K562 treated with DMSO at 1 percent for 12 hours (cell line): Measurements from ENCODE around the gene SPIRE1. TPM values are rescaled to one million over a fixed set of nuclear protein-coding genes. Genes with fewer than 3 reads are reported as not detected.

Source experiments
- total RNA-seq: library from RNA; unstranded; fragments of 300-600 nt; gene quantifications from 2 replicates; pipeline ENCODE4 v1.2.3, GENCODE V29; 2022; ENCODE audit not compliant: insufficient read depth

SPIRE1 gene
- 7.8 and 17.3 TPM in 2 replicates for total RNA-seq

GRCh38 chr18:12657684-12658425, at the start of gene SPIRE1:
Gene SPIRE1, minus strand, starts transcription at chr18:12658107. Its CDS starts 241 bp downstream, at chr18:12657866.

GRCh38 chr18:12702221-12703095, 44.6 kb upstream of the SPIRE1 start, which contains the start of the genes CEP76 and PSMG2:
Gene CEP76, minus strand, starts transcription at chr18:12702723. Its CDS starts 175 bp downstream, at chr18:12702548.
Gene PSMG2, plus strand, starts transcription at chr18:12703042. Its CDS starts 66 bp downstream, at chr18:12703108.

Other genes with a start within 250 kb of the SPIRE1 start
- gene CEP76, start 44.6 kb upstream of the SPIRE1 start, total RNA-seq: 8.5 and 15.3 TPM in 2 replicates
- gene PSMG2, start 44.9 kb upstream of the SPIRE1 start, total RNA-seq: 56.5 and 73.9 TPM in 2 replicates
- 19.6 and 29.9 TPM in 2 replicates for gene PTPN2, start 226.1 kb upstream of the SPIRE1 start, total RNA-seq